H1 (cell line): Measurements from ENCODE around the gene MIGA1. TPM values are rescaled to one million over a fixed set of nuclear protein-coding genes. Genes with fewer than 3 reads are reported as not detected.

Experiments
- CREB1 ChIP-seq: IDR thresholded peaks from 2 replicates; pipeline ENCODE4 v1.6.1; 2012; ENCODE audit warnings: inconsistent platforms
- FOSL1 ChIP-seq: IDR thresholded peaks from 2 replicates; pipeline ENCODE4 v1.6.1; 2011; ENCODE audit warnings: mild to moderate bottlenecking, low read depth, low read length, moderate library complexity; ENCODE audit not compliant: insufficient read depth
- HDAC2 ChIP-seq, 2 experiments: fragments of 300-600 bp in 1 of 2; sonication (generic) in 1 of 2; IDR thresholded peaks; 2 replicates each; pipeline ENCODE4 v1.6.1; 2011 to 2012; ENCODE audit warnings: low read depth in 2 of 2, low read length in 2 of 2, mild to moderate bottlenecking in 2 of 2, moderate library complexity in 2 of 2, borderline replicate concordance in 1 of 2, inconsistent platforms in 1 of 2
- POU5F1 ChIP-seq: IDR thresholded peaks from 2 replicates; pipeline ENCODE4 v1.6.1; 2011; ENCODE audit warnings: low read depth, mild to moderate bottlenecking, low read length, moderate library complexity
- TEAD4 ChIP-seq: IDR thresholded peaks from 2 replicates; pipeline ENCODE4 v1.6.1; 2012; ENCODE audit warnings: low read depth, low read length, inconsistent platforms, mixed read lengths
- polyA plus RNA-seq, 7 experiments: library from polyadenylated mRNA; depleted of rRNA in 3 of 7; stranded (reverse) in 5 of 7; unstranded in 2 of 7; fragments of >200 nt in 5 of 7; fragments of 200-250 nt in 2 of 7; gene quantifications; 1 replicate in 5 of 7; 2 replicates in 1 of 7; 4 replicates in 1 of 7; pipeline versions ENCODE4 v1.2.1 to v1.2.3, GENCODE V29; 2011 to 2013; ENCODE audit warnings: missing spikeins in 2 of 7, mixed read lengths in 2 of 7
- total RNA-seq: library from RNA; stranded (reverse); fragmentation: NEBNext Ultra II Directional; extraction: Animal tissue kit (Norgen Biotek cat#: 25700); gene quantifications from 2 replicates; pipeline ENCODE4 v1.2.1, GENCODE V29; 2021

Gene MIGA1
- total and polyA plus RNA-seq, 2 of the 8 experiments (the other 6 are each of a cell fraction or from before 2014, with no cell fraction given), result 0.95 to 7.0 TPM

GRCh38 chr1:77882411-77882810 lies 103.0 kb downstream of the MIGA1 start (continued):
- no peak for TF ChIP-seq HDAC2 (IDR thresholded peaks at IDR 0.05; ENCODE audit: borderline replicate concordance in 1 of 2, low read depth in 2 of 2, low read length in 2 of 2)
- TF ChIP-seq CREB1, result no peak
- TF ChIP-seq FOSL1, result no peak
- TF ChIP-seq TEAD4, result no peak
- TF ChIP-seq POU5F1, result no peak
